Measurements from ENCODE around the gene WDR41. TPM values are rescaled to one million over a fixed set of nuclear protein-coding genes. Genes with fewer than 3 reads are reported as not detected.

Gene WDR41
- total RNA-seq, 4 donors from 2014 or later, result 11.7 to 49.5 (median 30.8) TPM

GRCh38 chr5:77420940-77421339, 71.2 kb downstream of the WDR41 start:
- TF ChIP-seq CTCF (IDR thresholded peaks at IDR 0.05) (no peak), POLR2A (IDR thresholded peaks at IDR 0.05) (no peak)
- Histone ChIP-seq H3K27me3 (no peaks in the 10 kb centered on the region), H3K27ac (no peak overlapping the region)

GRCh38 chr5:77419644-77420582, 72.2 kb downstream of the WDR41 start:
- no peak overlapping the region for H3K27ac ChIP-seq
- H3K4me1 ChIP-seq, result no peaks in the 10 kb centered on the region
- no peak for TF ChIP-seq CTCF (IDR thresholded peaks at IDR 0.05)
- TF ChIP-seq POLR2A (IDR thresholded peaks at IDR 0.05), result no peak
- H3K9me3 ChIP-seq, result no peaks in the 10 kb centered on the region
- H3K4me3 ChIP-seq, result no peak overlapping the region
- H3K36me3 ChIP-seq, result no peaks in the 10 kb centered on the region
- H3K27me3 ChIP-seq, result no peaks in the 10 kb centered on the region
- DNase-seq, result no peak

More at GRCh38 chr5:77420940-77421339, 71.2 kb downstream of the WDR41 start:
- Histone ChIP-seq H3K36me3 (no peaks in the 10 kb centered on the region), H3K4me3 (no peak overlapping the region), H3K4me1 (no peaks in the 10 kb centered on the region), H3K9me3 (no peaks in the 10 kb centered on the region)
- DNase-seq, result no peak

- no peak overlapping the region for H3K27ac ChIP-seq
- no peak for DNase-seq
- H3K27me3 ChIP-seq, result no peaks in the 10 kb centered on the region
- no peak overlapping the region for H3K4me3 ChIP-seq
- H3K36me3 ChIP-seq, result no peaks in the 10 kb centered on the region
- H3K4me1 ChIP-seq, result no peaks in the 10 kb centered on the region
- no peak for TF ChIP-seq POLR2A (IDR thresholded peaks at IDR 0.05)
- no peak for TF ChIP-seq CTCF (IDR thresholded peaks at IDR 0.05)
- no peaks in the 10 kb centered on the region for H3K9me3 ChIP-seq
Measured at GRCh38 chr5:77418601-77419581, 73.2 kb downstream of the WDR41 start.

GRCh38 chr5:77418162-77418561, 74.0 kb downstream of the WDR41 start:
- Histone ChIP-seq H3K4me1 (no peaks in the 10 kb centered on the region), H3K4me3 (no peak overlapping the region), H3K27ac (no peak overlapping the region), H3K27me3 (no peaks in the 10 kb centered on the region), H3K9me3 (no peaks in the 10 kb centered on the region), H3K36me3 (no peaks in the 10 kb centered on the region)
- TF ChIP-seq POLR2A (IDR thresholded peaks at IDR 0.05) (no peak), CTCF (IDR thresholded peaks at IDR 0.05) (no peak)
- DNase-seq, result no peak

GRCh38 chr5:77413049-77413448, 79.1 kb downstream of the WDR41 start:
- no peaks in the 10 kb centered on the region for H3K9me3 ChIP-seq
- no peaks in the 10 kb centered on the region for H3K27me3 ChIP-seq
- TF ChIP-seq POLR2A (IDR thresholded peaks at IDR 0.05), result no peak
- no peak for TF ChIP-seq CTCF (IDR thresholded peaks at IDR 0.05)
- H3K4me3 ChIP-seq, result no peak overlapping the region
- no peak overlapping the region for H3K27ac ChIP-seq
- no peaks in the 10 kb centered on the region for H3K36me3 ChIP-seq
- DNase-seq, result no peak
- no peaks in the 10 kb centered on the region for H3K4me1 ChIP-seq

Measured in Peyer's patch (tissue), 4 donors.